SU-DHL-6 (cell line): ENCODE data around the gene GRIA1.

Source experiments
- H2AFZ ChIP-seq: fragments of 200-600 bp; sonication (generic); 2 replicates; pipeline ENCODE4 v1.6.1; 2014; ENCODE audit warnings: low read depth, mild to moderate bottlenecking, moderate library complexity, mixed read lengths, antibody characterized with exemption, low read length; ENCODE audit not compliant: severe bottlenecking
- H3F3A ChIP-seq: fragments of 200-600 bp; shearing (Covaris generic); 2 replicates; pipeline ENCODE4 v1.6.0; 2016; ENCODE audit warnings: antibody characterized with exemption, mild to moderate bottlenecking; ENCODE audit not compliant: insufficient read depth
- H3K27ac ChIP-seq: fragments of 200-600 bp; sonication (generic); 2 replicates; pipeline ENCODE4 v1.5.1; 2016; ENCODE audit warnings: low read depth, mild to moderate bottlenecking, low read length, moderate library complexity, mixed read lengths
- H3K27me3 ChIP-seq: fragments of 200-600 bp; sonication (generic), shearing (Covaris generic); 2 replicates; pipeline ENCODE4 v1.6.0; 2014; ENCODE audit warnings: mild to moderate bottlenecking, low read length
- H3K36me3 ChIP-seq: fragments of 200-600 bp; sonication (generic); 2 replicates; pipeline ENCODE4 v1.6.1; 2014; ENCODE audit warnings: mild to moderate bottlenecking, low read length, mixed read lengths
- H3K4me2 ChIP-seq: fragments of 300-600, 200-600 bp; shearing (Covaris generic), sonication (generic); 2 replicates; pipeline ENCODE4 v1.6.0; 2014; ENCODE audit warnings: low read length, low read depth, mild to moderate bottlenecking; ENCODE audit not compliant: poor library complexity, severe bottlenecking
- H3K4me3 ChIP-seq: fragments of 200-600 bp; sonication (generic); 2 replicates; pipeline ENCODE4 v1.5.1; 2014; ENCODE audit warnings: antibody characterized with exemption, low read length, mild to moderate bottlenecking, mixed read lengths; ENCODE audit not compliant: insufficient read depth, poor library complexity, severe bottlenecking
- H3K79me2 ChIP-seq: fragments of 200-600 bp; sonication (generic); 2 replicates; pipeline ENCODE4 v1.6.1; 2014; ENCODE audit warnings: mild to moderate bottlenecking, low read length, moderate library complexity; ENCODE audit not compliant: insufficient read depth
- H3K9ac ChIP-seq: fragments of 200-600 bp; sonication (generic); 2 replicates; pipeline ENCODE4 v1.7.0; 2014; ENCODE audit warnings: mild to moderate bottlenecking, low read length
- H3K9me2 ChIP-seq: fragments of 200-600 bp; sonication (generic); replicated peaks from 2 replicates; pipeline ENCODE4 v1.6.1; 2014; ENCODE audit warnings: low read length; ENCODE audit not compliant: insufficient read depth
- H3K9me3 ChIP-seq: fragments of 200-600 bp; sonication (generic); 2 replicates; pipeline ENCODE4 v1.6.1; 2014; ENCODE audit warnings: low read length, mixed read lengths; ENCODE audit not compliant: insufficient read depth
- H4K20me1 ChIP-seq: fragments of 200-600 bp; sonication (generic); 2 replicates; pipeline ENCODE4 v1.6.1; 2014; ENCODE audit warnings: low read depth, mild to moderate bottlenecking, antibody characterized with exemption, low read length, moderate library complexity, mixed read lengths
- CTCF ChIP-seq: fragments of 200-600 bp; sonication (generic); IDR thresholded peaks from one replicate; pipeline ENCODE4 v1.5.1; 2017; ENCODE audit warnings: antibody characterized with exemption, mild to moderate bottlenecking, low read length, moderate library complexity; ENCODE audit not compliant: insufficient read depth, poor library complexity, severe bottlenecking
- EZH2phosphoT487 ChIP-seq: fragments of 200-600 bp; sonication (generic), shearing (Covaris generic); conservative IDR thresholded peaks from 2 replicates; pipeline ENCODE4 v1.6.1; 2018; ENCODE audit warnings: mild to moderate bottlenecking, antibody characterized with exemption, low read length, moderate library complexity, mixed read lengths

The GRIA1 gene

DNA sequence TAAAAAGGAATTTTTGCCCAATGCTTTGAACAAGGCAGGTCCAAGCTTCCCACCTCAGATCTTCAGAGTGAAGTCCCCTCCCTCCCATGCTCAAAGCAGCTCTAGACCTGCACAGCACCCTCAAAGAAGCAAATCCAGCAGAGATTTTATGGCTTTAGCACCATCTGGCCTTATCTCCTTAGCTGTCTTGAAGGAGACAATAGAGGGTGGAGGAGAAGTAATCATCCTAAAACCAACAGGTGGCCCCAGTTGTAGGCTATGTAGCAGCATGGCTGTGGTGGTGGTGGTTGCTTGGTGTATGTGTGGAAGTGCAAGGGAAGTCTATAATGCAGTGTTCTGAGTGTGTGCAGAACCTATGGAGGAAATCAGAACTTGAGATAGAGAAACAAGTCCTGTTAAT lies 140.1 kb downstream of the GRIA1 start:
- Histone ChIP-seq H3K27ac (no peak overlapping the region), H3K9me3 (no peaks in the 10 kb centered on the region), H3F3A (no peaks in the 10 kb centered on the region), H3K9me2 (no peaks in the 10 kb centered on the region), H2AFZ (no peak overlapping the region), H4K20me1 (no peaks in the 10 kb centered on the region), H3K27me3 (no peaks in the 10 kb centered on the region), H3K4me3 (no peak overlapping the region), H3K4me2 (no peak overlapping the region), H3K9ac (no peak overlapping the region), H3K79me2 (no peaks in the 10 kb centered on the region), H3K36me3 (no peaks in the 10 kb centered on the region)
- no peak for TF ChIP-seq CTCF
- TF ChIP-seq EZH2phosphoT487: no peak

DNA sequence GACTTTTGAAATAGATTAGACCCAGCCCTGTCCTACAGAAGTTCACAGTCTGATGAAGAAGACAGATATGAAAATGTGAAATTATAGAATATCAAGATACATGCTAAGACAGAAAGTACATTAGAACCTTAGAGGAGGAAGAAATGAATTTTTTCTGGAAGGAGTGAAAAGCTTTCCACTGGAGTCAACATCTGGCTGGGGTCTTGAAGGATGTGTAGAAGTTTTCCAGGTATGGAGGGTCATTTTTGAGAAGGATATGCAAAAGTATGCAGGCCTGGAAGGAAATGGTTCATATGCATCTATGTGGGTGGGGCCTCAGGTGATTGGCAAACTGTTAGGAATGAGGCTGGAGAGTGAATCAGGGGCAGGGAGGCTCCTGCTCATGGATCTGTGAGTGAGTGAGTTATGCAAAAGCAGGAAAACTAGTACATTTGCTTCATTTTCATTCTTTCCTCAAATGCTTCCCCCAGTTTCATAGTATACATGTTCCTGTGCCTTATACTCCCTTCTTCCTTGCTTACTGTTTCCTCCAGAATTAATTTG lies 142.3 kb downstream of the GRIA1 start:
- Histone ChIP-seq H3K79me2 (no peaks in the 10 kb centered on the region), H3K9me2 (no peaks in the 10 kb centered on the region), H2AFZ (no peak overlapping the region), H3K27ac (no peak overlapping the region), H3K4me3 (no peak overlapping the region), H3K36me3 (no peaks in the 10 kb centered on the region), H3F3A (no peaks in the 10 kb centered on the region), H3K4me2 (no peak overlapping the region), H3K27me3 (no peaks in the 10 kb centered on the region), H3K9me3 (no peaks in the 10 kb centered on the region), H3K9ac (no peak overlapping the region), H4K20me1 (no peaks in the 10 kb centered on the region)
- TF ChIP-seq CTCF (no peak), EZH2phosphoT487 (no peak)

DNA sequence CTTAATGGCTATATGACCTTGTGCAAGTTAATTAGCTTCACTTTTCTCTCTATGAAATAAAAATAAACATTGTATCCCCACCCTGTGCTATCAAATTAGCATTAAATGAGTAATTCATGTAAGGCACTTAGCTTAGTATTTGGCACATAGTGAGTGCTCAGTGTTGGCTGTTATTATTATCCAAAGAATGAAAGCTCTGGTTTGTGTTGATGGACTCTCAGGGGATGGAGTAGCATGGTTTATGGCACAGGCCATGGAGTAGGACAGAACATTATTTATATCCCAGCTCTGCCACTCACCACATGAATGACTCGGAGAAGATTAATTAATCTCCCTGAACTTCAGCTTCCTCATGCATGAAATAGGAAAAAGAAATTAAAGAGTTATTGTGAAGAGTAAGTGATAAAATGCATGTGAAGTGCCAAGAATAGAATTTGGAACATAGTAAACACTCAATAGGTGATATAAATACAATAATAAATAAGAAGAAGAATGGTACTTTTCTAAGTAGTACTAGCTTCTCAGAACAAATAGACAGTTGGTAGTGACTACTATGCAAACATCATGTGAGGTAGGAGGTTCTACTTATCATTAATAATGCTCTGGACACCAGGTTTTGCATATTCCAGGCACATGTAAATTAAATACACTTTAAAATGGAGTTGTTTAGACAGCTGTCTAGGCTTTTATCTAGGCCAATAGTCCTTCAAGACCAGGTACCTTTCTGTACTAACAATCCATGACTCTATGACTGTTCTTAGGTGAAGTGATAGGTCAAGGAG lies 146.4 kb downstream of the GRIA1 start:
- Histone ChIP-seq H3K4me3 (no peak overlapping the region), H4K20me1 (no peaks in the 10 kb centered on the region), H3K4me2 (no peak overlapping the region), H3K9me2 (no peaks in the 10 kb centered on the region), H3K9me3 (no peaks in the 10 kb centered on the region), H3K9ac (no peak overlapping the region), H3K36me3 (no peaks in the 10 kb centered on the region), H2AFZ (no peak overlapping the region), H3K79me2 (no peaks in the 10 kb centered on the region), H3K27ac (no peak overlapping the region), H3F3A (no peaks in the 10 kb centered on the region), H3K27me3 (no peaks in the 10 kb centered on the region)
- TF ChIP-seq EZH2phosphoT487 (no peak), CTCF (no peak)
